HEK293 (cell line): Measurements from ENCODE around the gene MOB1A.

Experiments used
- CTCF ChIA-PET: fragments of 350-600 bp; formaldehyde crosslinking; extraction: SDS; loops from one replicate; lab custom pipeline; 2021; ENCODE audit warnings: antibody characterized with exemption; lab: Yijun Ruan, JAX
- POLR2A ChIA-PET: fragments of 300-600 bp; formaldehyde crosslinking; extraction: SDS; loops from one replicate; lab custom pipeline; 2020; ENCODE audit warnings: antibody characterized with exemption, inconsistent platforms; lab: Yijun Ruan, JAX
- H3K27ac ChIP-seq: fragments of 200-500 bp; sonication (Bioruptor generic); 2 replicates; pipeline ENCODE4 v1.5.1; 2014; ENCODE audit warnings: low read depth, low read length, control low read depth, inconsistent platforms; ENCODE audit errors: extremely low read depth
- H3K36me3 ChIP-seq, 2 experiments: fragments of 200-500 bp in 1 of 2; sonication (Bioruptor generic) in 1 of 2; 1 replicate in 1 of 2; 2 replicates in 1 of 2; pipeline ENCODE4 v1.5.1; 2014 to 2017; ENCODE audit warnings: inconsistent platforms in 2 of 2, low read length in 2 of 2; ENCODE audit not compliant: control insufficient read depth in 2 of 2, insufficient read depth in 1 of 2
- H3K4me1 ChIP-seq: fragments of 200-500 bp; sonication (Bioruptor generic); 2 replicates; pipeline ENCODE4 v1.5.1; 2014; ENCODE audit warnings: mild to moderate bottlenecking, low read length, inconsistent platforms; ENCODE audit not compliant: control insufficient read depth, insufficient read depth
- H3K4me3 ChIP-seq: 2 replicates; pipeline ENCODE4 v1.5.1; 2011; ENCODE audit warnings: low read depth, mild to moderate bottlenecking, control low read depth, low read length, moderate library complexity
- H3K9me3 ChIP-seq: fragments of 200-500 bp; sonication (Bioruptor generic); 2 replicates; pipeline ENCODE4 v1.5.1; 2014; ENCODE audit warnings: low read depth, low read length, inconsistent platforms; ENCODE audit not compliant: control insufficient read depth, insufficient read depth
- EGR2 ChIP-seq: fragments of 450-650 bp; formaldehyde crosslinking; IDR thresholded peaks from 2 replicates; pipeline ENCODE4 v1.5.1; 2016; ENCODE audit warnings: low read depth, missing biosample characterization, missing genetic modification characterization
- GLIS1 ChIP-seq: fragments of 450-650 bp; formaldehyde crosslinking; IDR thresholded peaks from 2 replicates; pipeline ENCODE4 v1.5.1; 2016; ENCODE audit warnings: missing biosample characterization, missing genetic modification characterization
- HOXA7 ChIP-seq: sonication (generic); formaldehyde crosslinking; IDR thresholded peaks from 2 replicates; pipeline ENCODE4 v1.8.1; 2022; ENCODE audit warnings: missing genetic modification reagents, borderline replicate concordance
- KLF10 ChIP-seq: fragments of 450-650 bp; IDR thresholded peaks from 2 replicates; pipeline ENCODE4 v1.5.1; 2018; ENCODE audit warnings: missing biosample characterization, mild to moderate bottlenecking, missing genetic modification characterization
- MEIS1 ChIP-seq: sonication (generic); formaldehyde crosslinking; IDR thresholded peaks from 2 replicates; pipeline ENCODE4 v1.8.1; 2022; ENCODE audit warnings: missing genetic modification reagents, mild to moderate bottlenecking, borderline replicate concordance
- REST ChIP-seq: fragments of 450-650 bp; formaldehyde crosslinking; IDR thresholded peaks from 2 replicates; pipeline ENCODE4 v1.5.1; 2016; ENCODE audit warnings: missing biosample characterization, missing genetic modification characterization
- SP2 ChIP-seq: fragments of 450-650 bp; formaldehyde crosslinking; IDR thresholded peaks from 2 replicates; pipeline ENCODE4 v1.5.1; 2016; ENCODE audit warnings: missing biosample characterization, missing genetic modification characterization
- SP7 ChIP-seq: fragments of 450-650 bp; formaldehyde crosslinking; IDR thresholded peaks from 2 replicates; pipeline ENCODE4 v1.5.1; 2016; ENCODE audit warnings: missing biosample characterization, missing genetic modification characterization
- ZBTB10 ChIP-seq: fragments of 450-650 bp; formaldehyde crosslinking; IDR thresholded peaks from 2 replicates; pipeline ENCODE4 v1.5.1; 2016; ENCODE audit warnings: missing biosample characterization, missing genetic modification characterization
- ZBTB20 ChIP-seq: fragments of 450-650 bp; formaldehyde crosslinking; IDR thresholded peaks from 2 replicates; pipeline ENCODE4 v1.5.1; 2016; ENCODE audit warnings: missing biosample characterization, missing genetic modification characterization
- ZFP37 ChIP-seq: fragments of 450-650 bp; formaldehyde crosslinking; IDR thresholded peaks from 2 replicates; pipeline ENCODE4 v1.5.1; 2016; ENCODE audit warnings: missing biosample characterization, missing genetic modification characterization
- ZNF169 ChIP-seq: fragments of 450-650 bp; formaldehyde crosslinking; IDR thresholded peaks from 2 replicates; pipeline ENCODE4 v1.5.1; 2016; ENCODE audit warnings: missing biosample characterization, missing genetic modification characterization
- ZNF174 ChIP-seq: fragments of 450-650 bp; formaldehyde crosslinking; IDR thresholded peaks from 2 replicates; pipeline ENCODE4 v1.5.0; 2017; ENCODE audit warnings: missing biosample characterization, mild to moderate bottlenecking, missing genetic modification characterization
- ZNF214 ChIP-seq: fragments of 450-650 bp; formaldehyde crosslinking; IDR thresholded peaks from 2 replicates; pipeline ENCODE4 v1.5.1; 2017; ENCODE audit warnings: missing biosample characterization, mild to moderate bottlenecking, missing genetic modification characterization, borderline replicate concordance
- ZNF398 ChIP-seq: fragments of 450-650 bp; formaldehyde crosslinking; IDR thresholded peaks from 2 replicates; pipeline ENCODE4 v1.5.1; 2017; ENCODE audit warnings: missing biosample characterization, missing genetic modification characterization
- ZNF48 ChIP-seq: fragments of 450-650 bp; formaldehyde crosslinking; IDR thresholded peaks from 2 replicates; pipeline ENCODE4 v1.5.1; 2016; ENCODE audit warnings: missing biosample characterization, missing genetic modification characterization
- ZNF585B ChIP-seq: fragments of 450-650 bp; formaldehyde crosslinking; IDR thresholded peaks from 2 replicates; pipeline ENCODE4 v1.5.1; 2016; ENCODE audit warnings: missing biosample characterization, missing genetic modification characterization
- ZNF768 ChIP-seq: fragments of 450-650 bp; formaldehyde crosslinking; IDR thresholded peaks from 2 replicates; pipeline ENCODE4 v1.5.1; 2018; ENCODE audit warnings: missing biosample characterization, mild to moderate bottlenecking, missing genetic modification characterization
- ZXDB ChIP-seq: fragments of 450-650 bp; formaldehyde crosslinking; IDR thresholded peaks from 2 replicates; pipeline ENCODE4 v1.5.1; 2016; ENCODE audit warnings: missing biosample characterization, missing genetic modification characterization
- TF ChIP-seq, protein P1 (sequence below): fragments of 450-650 bp; formaldehyde crosslinking; IDR thresholded peaks from 2 replicates; pipeline ENCODE4 v1.5.1; 2017; ENCODE audit warnings: missing biosample characterization, missing genetic modification characterization
- TF ChIP-seq, protein P2 (sequence below): fragments of 450-650 bp; formaldehyde crosslinking; IDR thresholded peaks from 2 replicates; pipeline ENCODE4 v1.5.1; 2016; ENCODE audit warnings: missing biosample characterization, missing genetic modification characterization
- TF ChIP-seq, protein P3 (sequence below): fragments of 450-650 bp; formaldehyde crosslinking; IDR thresholded peaks from 2 replicates; pipeline ENCODE4 v1.5.1; 2016; ENCODE audit warnings: missing biosample characterization, missing genetic modification characterization

MOB1A gene

GRCh38 chr2:74178211-74179062, at the start of gene MOB1A:
MOB1A (minus strand) TSS chr2:74178879; CDS start chr2:74178674, 205 bp downstream.
- Histone ChIP-seq H3K9me3 (no peaks in the 10 kb centered on the region), H3K4me1 (no peaks in the 10 kb centered on the region), H3K27ac (peak within 1 kb of the TSS; percentile 88), H3K36me3 (peaks cover 4 to 13% of the 10 kb centered on the region in 2 experiments; a peak in 2 of 3 replicates), H3K4me3 (peak within 1 kb of the TSS; percentile 86)
- ChIA-PET CTCF (interaction anchor here (0.7 to 2.2 kb wide), 6 partner anchors 12 to 354 kb away, joined by 3 to 9 read pairs (median 4); partner anchors contain the start of gene MTHFD2), POLR2A (interaction anchor here (0.5 to 2.6 kb wide), 23 partner anchors 9 to 476 kb away, joined by 3 to 52 read pairs (median 5); partner anchors contain the start of genes MTHFD2, RTKN, SEMA4F and STAMBP)
- TF ChIP-seq ZXDB (no peak), ZNF398 (0 out of 2 replicates have a peak, but pooled peaks have one; percentile 26), REST (tag by site-specific recombination) (no peak), KLF10 (tag by site-specific recombination) (peak; percentile 91), EGR2 (peak; percentile 88), ZNF585B (no peak), SP2 (peak; percentile 92), ZNF768 (tag by site-specific recombination) (no peak), ZBTB10 (tag by site-specific recombination) (peak; percentile 58; the same call in 1 of the 2 replicates), MEIS1 (CRISPR knock-in tag) (no peak), ZNF48 (tag by site-specific recombination) (no peak), ZNF169 (tag by site-specific recombination) (no peak), SP7 (tag by site-specific recombination) (0 out of 2 replicates have a peak, but pooled peaks have one; percentile 21), HOXA7 (CRISPR knock-in tag) (no peak), ZNF174 (no peak), ZFP37 (tag by site-specific recombination) (peak; percentile 65; the same call in 1 of the 2 replicates), ZNF214 (tag by site-specific recombination) (no peak), GLIS1 (tag by site-specific recombination) (peak; percentile 74), ZBTB20 (peak; percentile 35; the same call in 1 of the 2 replicates)
- TF ChIP-seq, protein P1, sequence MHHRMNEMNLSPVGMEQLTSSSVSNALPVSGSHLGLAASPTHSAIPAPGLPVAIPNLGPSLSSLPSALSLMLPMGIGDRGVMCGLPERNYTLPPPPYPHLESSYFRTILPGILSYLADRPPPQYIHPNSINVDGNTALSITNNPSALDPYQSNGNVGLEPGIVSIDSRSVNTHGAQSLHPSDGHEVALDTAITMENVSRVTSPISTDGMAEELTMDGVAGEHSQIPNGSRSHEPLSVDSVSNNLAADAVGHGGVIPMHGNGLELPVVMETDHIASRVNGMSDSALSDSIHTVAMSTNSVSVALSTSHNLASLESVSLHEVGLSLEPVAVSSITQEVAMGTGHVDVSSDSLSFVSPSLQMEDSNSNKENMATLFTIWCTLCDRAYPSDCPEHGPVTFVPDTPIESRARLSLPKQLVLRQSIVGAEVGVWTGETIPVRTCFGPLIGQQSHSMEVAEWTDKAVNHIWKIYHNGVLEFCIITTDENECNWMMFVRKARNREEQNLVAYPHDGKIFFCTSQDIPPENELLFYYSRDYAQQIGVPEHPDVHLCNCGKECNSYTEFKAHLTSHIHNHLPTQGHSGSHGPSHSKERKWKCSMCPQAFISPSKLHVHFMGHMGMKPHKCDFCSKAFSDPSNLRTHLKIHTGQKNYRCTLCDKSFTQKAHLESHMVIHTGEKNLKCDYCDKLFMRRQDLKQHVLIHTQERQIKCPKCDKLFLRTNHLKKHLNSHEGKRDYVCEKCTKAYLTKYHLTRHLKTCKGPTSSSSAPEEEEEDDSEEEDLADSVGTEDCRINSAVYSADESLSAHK (tag by site-specific recombination): peak; percentile 96
- TF ChIP-seq, protein P2, sequence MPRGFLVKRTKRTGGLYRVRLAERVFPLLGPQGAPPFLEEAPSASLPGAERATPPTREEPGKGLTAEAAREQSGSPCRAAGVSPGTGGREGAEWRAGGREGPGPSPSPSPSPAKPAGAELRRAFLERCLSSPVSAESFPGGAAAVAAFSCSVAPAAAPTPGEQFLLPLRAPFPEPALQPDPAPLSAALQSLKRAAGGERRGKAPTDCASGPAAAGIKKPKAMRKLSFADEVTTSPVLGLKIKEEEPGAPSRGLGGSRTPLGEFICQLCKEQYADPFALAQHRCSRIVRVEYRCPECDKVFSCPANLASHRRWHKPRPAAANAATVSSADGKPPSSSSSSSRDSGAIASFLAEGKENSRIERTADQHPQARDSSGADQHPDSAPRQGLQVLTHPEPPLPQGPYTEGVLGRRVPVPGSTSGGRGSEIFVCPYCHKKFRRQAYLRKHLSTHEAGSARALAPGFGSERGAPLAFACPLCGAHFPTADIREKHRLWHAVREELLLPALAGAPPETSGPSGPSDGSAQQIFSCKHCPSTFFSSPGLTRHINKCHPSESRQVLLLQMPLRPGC (tag by site-specific recombination): 0 out of 2 replicates have a peak, but pooled peaks have one; percentile 25
- TF ChIP-seq, protein P3, sequence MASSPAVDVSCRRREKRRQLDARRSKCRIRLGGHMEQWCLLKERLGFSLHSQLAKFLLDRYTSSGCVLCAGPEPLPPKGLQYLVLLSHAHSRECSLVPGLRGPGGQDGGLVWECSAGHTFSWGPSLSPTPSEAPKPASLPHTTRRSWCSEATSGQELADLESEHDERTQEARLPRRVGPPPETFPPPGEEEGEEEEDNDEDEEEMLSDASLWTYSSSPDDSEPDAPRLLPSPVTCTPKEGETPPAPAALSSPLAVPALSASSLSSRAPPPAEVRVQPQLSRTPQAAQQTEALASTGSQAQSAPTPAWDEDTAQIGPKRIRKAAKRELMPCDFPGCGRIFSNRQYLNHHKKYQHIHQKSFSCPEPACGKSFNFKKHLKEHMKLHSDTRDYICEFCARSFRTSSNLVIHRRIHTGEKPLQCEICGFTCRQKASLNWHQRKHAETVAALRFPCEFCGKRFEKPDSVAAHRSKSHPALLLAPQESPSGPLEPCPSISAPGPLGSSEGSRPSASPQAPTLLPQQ (tag by site-specific recombination): peak; percentile 59; the same call in 1 of the 2 replicates
